ENCODE data around the gene CD226. TPM values are rescaled to one million over a fixed set of nuclear protein-coding genes. Genes with fewer than 3 reads are reported as not detected.
"Not testable (repeated sequence)": the region's sequence is repeated elsewhere in the genome, so short reads cannot be mapped to it uniquely, and the experiment has no call there.

The CD226 gene
- total RNA-seq, 1 donor from 2014 or later: 0.25 TPM

DNA sequence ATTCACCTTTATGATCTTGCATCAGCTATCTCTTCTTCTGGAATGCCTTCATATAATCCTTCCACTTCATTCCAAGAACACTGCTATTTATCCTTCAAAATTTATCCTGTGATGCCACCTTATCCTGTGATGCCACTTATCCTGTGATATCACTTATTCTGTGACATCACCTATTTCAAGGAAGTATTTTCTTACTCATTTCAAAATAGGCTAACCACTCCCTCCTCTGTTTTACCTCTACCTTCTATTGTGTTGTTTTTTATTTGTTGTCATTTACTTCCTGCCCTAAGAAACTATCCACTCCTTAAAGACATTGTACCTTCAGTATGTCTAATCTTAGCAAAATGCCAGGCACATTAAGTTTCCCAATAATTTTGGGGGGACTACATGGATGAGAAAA is 38.8 kb downstream of the CD226 start:
- DNase-seq (ENCODE audit: low read depth): no peak

DNA sequence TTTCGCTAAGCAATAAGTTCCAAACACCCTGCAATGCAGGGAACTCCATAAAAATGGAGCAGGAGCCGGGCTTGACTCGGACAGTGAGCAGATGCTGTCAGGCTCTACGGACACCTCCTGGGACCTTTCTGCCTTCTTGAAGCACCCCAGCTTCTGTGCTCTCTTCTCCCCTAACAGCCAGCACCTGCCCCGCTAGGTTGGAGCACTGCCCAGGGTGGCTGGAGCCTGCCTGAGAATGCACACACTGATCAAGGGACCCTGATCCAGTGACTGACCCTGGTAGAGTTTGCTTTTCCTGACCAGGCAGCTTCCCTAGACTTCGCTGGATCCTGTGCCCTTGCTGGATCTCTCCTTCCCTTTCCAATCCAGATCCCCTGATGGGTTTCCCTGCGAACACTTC is 40.9 kb downstream of the CD226 start:
- no peak for DNase-seq (ENCODE audit: low read depth)

DNA sequence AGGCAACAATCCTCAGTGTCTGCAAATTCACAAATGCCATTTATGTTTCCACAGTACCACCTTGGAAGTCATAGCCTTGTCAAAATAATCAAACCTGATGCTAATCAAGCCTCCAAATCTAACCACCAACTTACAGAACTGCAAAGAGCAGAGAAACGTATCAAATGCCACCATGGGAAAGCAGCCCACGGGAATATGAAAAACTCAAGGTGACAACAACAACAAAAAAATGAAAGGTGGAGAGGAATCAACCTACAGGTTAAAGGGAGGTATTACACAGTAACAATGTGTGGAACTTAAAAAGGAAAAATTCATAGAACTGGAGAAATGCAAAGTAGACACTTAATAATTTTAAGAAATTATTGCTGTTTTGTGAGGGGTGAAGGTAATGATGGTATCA is 46.7 kb downstream of the CD226 start:
- DNase-seq (ENCODE audit: low read depth): no peak

DNA sequence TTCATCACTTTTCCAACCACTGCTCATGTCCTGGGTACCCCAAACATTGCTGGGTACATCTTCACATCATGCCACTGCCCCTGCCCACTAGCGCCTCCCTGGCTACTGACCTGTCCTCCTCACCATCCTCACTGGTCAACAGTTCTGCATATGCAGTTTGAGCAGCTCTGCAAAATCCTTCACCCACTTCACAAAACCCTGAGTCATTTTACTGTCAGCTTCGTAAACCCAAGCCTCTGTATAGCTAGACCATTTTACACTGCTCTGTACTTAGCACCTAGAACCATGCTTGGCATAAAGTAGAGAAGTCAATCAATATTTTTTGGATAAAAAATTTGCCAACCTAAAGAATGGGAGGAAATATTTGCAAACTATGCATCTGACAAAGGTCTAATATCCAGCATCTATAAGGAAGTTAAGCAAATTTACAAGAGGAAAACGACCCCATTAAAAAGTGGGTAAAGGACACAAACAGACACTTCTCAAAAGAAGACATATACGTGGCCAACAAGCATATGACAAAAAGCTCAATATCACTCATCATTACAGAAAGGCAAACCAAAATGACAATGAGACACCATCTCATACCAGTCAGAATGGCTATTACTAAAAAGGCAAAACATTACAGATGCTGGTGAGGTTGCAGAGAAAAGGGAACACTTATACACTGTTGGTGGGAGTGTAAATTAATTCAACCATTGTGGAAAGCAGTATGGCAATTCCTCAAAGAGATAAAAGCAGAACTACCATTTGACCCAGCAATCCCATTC is 48.3 kb downstream of the CD226 start:
- not testable (repeated sequence) for DNase-seq (ENCODE audit: low read depth)

DNA sequence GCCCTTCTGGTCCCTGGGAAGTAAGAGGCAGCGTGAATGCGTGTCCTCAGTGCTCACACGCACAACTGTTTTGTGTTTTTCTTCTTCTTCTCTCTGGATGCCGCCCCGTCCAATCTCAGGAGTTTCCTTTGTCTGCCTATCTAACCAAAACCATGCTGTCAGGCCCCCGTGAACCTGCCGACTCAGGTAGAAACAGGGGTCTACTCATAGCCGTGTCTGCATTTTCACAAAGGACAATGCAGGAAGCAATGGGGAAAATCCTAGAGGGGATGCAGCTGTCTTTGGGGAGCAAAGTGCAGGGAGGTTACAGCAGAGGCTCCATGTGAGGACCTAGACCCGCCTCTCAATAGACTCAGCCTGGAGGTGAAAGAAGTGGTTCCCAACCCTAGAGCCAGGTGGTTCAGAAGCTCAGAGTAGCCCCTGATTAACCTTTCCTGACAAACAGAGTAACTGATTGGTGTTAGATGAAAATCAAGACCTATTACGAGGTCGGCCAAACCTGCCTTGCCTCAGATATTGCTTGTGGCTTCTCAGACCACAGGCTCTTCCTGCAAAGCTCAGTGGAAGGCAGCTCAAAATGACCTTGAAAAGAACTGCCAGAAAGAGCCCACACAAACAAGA is 49.3 kb downstream of the CD226 start:
- DNase-seq (ENCODE audit: low read depth): no peak

DNA sequence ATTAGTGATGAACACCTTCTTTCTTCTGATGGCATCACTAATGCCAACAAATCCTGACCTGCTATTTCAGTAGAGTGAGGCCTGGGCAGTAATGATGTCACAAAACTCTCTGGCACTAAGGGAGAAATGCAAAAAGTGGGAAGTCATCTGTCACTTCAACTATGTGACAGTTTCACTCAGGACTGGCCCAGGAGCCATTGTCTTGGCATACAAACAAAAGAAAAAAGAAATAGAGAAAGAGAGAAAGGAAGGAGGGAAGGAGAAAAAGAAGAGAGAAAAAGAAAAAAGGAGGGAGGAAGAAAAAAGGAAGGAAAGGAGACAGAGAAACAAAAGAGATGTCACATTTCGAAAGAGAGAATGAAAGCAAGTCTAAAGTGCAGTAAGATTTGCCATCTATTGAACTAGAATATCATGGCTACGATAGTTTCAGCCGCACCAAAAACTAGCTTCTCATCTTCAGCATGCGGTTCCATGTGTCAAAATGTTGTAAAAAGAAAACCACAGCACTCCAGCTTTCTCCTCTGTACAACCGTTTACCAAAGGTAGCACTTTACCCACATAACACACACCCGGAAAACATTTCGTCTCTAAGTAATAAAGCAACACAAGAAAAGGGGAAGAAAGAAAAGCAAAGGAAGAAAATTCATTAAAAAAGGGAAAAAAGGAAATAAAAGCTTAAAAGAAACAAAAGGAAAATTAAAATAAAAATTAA is 50.1 kb downstream of the CD226 start:
- DNase-seq (ENCODE audit: low read depth): no peak

DNA sequence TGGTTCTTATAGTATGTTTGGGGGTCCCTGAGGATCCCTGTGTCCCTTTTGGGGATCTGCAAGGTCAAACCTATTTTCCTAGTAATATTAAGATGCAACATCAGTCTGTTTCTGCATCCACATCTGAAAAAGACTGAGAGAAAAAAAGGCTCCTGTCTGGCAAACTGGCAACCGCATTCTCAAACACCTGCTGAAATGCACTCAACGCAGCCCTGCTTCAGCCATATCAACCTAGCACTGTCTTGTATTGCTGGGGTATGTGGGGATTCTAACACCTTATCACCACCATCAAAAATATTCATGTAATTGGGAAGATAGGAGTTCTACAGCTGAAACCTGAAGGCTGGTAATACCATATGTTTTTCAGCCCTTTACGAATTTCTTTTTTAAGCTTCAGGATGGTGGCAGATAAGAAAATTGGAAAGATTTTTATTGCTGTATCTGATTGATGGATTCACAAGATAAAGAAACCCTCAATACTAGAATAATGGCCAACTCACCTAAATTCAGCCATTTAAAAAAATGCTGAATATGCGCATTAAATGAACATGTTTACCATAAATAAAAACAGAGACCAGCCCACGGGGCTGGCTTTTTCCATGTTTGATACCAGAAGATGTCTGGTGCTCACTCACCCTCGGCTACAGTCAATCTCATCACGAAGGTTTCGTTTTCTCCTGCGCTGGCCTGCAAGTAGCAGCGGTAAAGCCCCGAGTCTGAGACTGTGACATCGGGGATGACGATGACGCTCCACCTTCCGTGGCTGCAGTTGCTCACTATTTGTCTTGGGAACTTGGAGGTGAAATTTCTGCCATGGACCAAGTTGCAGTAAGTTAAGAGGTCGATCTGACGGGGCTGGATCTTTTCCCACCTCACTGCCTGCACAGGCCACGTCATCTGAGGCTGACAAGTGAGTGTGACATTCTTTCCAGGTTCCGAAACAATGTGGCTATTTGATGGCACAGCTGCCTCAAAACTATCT is 52.3 kb downstream of the CD226 start:
- no peak for DNase-seq (ENCODE audit: low read depth)

DNA sequence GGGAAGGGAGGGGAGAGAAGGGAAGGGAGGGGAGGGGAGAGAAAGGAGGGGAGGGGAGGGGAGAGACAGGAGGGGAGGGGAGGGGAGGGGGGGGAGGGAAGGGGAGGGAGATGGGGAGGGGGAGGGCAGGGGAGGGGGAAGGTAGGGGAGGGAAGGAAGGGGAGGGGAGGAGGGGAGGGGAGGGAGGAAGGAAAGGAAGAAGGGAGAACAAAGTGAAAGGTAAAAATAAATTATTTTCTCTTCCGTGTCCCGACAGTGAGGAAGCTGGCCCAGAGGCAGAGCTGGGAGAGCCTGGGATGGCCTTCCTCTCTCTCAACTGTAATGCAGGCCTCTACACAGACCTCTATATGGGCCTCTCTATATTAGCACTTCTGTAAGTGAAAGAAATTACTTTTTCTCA is 53.2 kb downstream of the CD226 start:
- DNase-seq (ENCODE audit: low read depth): no peak

DNA sequence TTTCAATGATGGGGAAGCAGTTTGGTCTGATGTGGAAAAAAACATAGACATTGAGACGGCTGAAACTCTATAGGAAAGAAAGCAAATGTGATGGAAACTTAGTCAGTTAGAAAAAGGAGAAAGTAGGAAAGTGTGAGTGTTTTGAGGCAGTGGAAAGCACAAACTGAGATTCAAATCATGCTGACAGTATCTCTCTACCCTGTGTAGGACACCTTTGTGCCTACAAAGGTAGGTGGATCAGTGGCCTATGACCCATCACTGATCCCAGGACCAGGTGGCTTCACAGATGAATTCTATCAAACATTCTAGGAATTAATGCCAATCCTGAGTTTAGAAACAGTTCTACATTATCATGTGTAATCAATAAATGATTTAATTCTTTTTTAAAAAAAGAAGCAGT is 57.1 kb downstream of the CD226 start:
- DNase-seq (ENCODE audit: low read depth): no peak

DNA sequence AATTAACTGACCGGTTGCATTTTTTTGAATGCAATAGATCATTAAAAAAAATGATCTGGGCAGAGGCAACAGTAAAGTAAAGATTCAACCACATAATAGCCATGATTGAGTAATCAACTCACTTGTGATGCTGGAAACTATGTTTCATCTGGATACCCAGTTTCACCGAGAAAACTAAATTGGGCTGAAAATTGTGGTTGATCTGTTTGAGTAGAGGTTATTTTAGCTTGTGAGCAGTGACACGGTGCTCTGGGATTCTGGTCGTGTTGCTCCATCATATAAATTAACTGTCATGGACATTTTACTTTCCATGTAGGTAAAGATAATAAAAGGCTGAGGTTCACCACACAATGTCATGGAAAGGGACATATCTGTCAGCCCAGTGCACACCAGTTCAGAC is 58.7 kb downstream of the CD226 start:
- DNase-seq (ENCODE audit: low read depth): no peak

DNA sequence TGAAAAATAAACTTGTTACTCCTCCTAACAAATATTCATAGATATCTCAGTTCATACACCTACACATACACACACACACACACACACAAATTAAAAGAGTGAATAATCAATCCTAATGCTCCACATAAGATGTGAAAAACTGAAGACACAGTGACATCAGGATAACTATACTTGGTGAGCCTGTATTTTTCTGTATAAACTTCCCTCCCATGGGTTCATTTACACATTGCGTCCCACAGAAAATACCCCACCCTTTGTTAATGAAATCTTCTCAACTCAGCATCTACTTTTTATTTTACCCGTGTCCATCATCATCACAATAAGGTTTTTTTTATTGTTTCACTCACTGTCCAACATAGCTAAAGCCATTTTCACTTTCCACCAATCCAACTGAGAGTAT is 60.4 kb downstream of the CD226 start:
- DNase-seq (ENCODE audit: low read depth): no peak

DNA sequence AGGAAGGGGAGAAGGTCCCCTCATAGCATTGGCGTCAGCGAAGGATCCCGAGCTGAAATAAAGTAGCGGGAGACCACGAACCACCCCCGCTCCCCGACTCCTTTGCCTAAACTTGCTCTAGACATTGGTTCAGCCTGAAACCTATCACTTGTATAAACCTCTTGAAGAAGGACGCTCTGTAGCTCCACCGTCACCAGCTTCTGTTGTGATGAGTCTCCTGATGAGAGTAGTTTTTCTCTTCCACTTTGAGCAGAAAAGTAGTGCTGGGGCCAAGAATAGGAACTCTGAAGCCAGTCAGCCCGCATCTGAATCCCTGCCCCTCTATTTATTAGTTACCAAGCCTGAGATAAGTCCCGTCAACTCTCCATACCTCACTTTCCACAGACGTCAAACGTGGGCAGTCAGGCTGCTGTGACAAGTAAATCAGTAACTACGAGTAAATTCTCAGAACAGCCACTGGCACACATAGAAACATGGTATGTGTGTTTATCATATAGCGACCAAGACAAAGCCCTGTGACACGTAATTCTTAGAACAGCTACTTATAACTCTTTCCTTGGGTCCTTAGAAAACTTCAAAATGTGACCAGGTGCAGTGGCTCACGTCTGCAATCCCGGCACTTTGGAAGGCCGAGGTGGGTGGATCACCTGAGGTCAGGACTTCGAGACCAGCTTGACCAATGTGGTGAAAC is 61.7 kb downstream of the CD226 start:
- no peak for DNase-seq (ENCODE audit: low read depth)

DNA sequence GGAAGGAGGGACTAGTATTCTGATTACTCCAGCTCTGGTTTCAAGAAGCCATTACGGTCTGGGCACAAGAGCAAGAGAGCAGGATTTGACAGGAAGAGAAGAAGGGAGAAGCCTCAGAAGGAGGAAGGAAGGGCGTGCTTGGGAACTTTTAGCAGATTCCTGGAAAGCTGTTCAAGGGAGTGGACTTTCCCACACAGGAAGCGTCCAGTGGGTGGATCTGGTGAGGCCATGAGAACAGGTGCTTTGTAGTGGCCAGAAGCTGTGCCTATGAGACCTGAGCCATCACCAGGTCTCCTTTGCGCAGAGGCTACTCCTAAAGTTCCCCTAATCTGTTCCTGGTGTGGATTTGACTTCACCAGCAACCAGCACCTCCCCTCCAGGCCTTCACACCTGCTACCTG is 62.3 kb downstream of the CD226 start:
- DNase-seq (ENCODE audit: low read depth): no peak

DNA sequence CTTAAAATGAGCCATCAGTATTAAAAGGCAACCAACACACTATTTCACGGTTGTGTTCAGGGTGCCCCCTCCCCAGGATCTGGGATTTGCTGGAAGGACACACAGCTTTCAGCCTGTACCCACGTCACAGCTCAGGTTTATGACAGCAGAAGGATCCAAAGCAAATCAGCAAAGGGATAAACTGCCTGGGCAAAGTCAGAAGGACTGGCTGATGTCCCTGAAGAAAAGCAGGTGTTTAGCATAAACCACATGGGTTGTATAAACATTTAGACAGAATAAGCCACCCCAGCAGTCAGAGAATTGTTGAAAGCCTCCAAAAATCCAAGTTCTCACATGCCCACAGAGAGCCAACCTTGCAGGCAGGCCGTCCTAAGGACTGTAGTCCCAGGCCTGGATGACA is 63.9 kb downstream of the CD226 start:
- no peak for DNase-seq (ENCODE audit: low read depth)

DNA sequence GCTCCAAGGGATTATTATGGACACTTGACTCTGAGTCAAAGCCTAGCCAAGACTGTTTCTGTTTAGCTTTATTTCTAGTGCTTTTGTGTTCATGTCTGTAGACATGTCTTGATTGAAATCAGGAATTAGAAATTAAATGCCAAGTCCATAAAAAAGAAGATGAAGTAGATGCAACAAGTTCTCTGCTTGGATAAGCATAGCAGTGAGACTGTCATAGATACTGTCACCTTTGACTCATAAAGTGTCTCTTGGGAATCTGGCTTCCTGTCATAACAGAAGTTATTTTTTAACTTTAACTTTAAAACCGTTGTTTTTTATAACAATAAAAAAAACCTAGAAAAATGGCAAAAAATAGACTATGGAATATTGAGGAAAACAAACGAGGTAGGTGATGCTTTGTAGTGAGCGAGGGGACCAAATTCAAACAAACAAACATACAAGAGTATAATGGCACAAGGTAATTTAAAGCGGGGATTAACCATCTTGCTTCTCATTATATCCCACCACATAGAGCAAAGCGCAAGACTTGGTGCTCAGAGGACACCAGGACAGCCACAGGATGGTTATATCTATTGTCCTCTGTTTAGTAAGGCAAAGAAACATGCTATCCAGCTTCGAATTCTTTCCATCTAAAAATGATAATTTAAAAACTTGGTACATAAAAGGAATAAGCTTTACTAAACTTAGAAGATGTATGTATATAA is 64.6 kb downstream of the CD226 start:
- DNase-seq (ENCODE audit: low read depth): no peak

DNA sequence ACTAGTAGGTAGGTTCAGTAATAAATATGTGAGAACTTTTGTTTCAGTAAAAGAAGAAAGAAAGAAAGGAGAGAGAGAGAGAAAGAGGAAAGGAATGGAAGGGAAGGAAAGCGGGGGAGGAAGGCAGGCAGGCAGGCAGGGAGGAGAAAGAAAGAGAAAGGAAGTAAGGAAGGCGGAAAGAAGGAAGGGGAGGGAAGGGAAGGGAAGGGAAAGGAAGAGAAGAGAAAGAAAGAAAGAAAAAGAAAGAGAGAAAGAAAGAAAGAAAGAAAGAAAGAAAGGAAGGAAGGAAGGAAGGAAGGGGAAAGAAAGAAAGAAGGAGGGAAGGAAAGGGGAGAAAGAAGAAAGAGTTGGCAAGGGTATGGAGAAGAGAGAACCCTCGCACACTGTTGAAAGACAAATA is 67.6 kb downstream of the CD226 start:
- DNase-seq (ENCODE audit: low read depth): no peak

DNA sequence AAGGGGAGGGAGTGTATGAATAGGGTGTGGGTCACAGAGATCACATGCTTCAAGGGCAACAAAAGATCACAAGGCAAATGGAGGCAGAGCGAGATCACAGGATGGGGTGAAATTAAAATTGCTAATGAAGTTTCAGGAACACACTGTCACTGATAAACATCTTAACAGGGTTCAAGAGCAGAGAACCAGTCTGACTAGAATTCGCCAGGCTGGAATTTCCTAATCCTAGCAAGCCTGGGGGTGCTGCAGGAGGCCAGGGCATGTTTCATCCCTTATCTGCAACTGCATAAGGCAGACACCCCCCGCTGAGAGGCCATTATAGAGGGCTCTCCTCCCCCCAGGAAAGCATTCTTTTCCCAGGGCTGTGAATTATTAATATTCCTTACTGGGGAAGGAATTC is 68.6 kb downstream of the CD226 start:
- DNase-seq (ENCODE audit: low read depth): not testable (repeated sequence)

DNA sequence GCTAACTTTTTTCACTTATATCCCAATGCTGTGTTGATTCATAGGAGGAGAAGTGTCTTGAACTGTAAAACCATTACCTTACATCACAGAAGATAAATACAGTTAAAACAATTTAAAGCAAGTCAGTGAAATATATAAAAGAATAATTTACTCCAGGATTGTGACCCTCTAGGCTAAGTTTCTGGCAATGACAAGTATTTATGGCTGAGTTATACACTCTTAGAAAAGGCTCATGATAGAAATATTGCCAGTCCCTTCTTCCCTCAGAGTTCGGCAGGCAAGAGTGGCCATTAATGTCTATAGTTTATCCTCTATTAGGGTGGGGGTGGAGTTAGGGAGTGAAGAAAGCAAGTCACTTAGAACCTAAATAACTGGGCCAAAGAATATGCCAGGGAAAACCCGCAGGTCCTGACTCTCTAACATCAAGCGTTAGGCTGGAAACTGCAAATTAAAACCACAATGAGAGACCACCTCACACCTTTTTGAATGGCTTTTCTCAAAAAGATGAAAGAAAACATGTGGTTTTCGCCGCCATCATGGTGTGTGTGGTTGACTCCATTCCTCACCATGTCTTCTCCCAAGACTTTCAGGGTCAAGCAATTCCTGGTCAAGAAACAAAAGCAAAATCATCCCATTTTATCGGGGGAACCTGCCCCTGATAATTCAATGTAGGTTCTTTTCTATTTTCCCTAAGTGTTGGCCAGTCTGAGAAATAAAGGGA is 69.3 kb downstream of the CD226 start:
- DNase-seq (ENCODE audit: low read depth): no peak

DNA sequence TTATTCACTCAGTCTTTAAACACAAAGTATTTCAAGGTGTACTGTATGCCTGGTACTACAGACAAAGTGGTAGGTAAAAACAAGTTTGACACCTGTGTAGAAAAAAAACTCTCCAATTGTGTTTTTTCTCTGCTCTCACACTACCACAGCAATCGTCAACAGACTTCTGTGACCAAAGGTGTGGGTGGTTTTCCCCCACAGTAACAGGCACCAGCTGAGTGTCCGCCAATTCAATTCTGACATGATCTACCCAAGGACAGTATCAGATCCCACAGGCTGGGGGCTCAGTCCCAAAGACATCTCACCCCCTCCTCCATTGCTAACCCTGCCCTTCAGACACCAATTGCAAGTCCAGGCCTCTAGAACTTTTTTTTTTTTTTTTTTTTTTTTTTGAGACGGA is 71.2 kb downstream of the CD226 start:
- no peak for DNase-seq (ENCODE audit: low read depth)

DNA sequence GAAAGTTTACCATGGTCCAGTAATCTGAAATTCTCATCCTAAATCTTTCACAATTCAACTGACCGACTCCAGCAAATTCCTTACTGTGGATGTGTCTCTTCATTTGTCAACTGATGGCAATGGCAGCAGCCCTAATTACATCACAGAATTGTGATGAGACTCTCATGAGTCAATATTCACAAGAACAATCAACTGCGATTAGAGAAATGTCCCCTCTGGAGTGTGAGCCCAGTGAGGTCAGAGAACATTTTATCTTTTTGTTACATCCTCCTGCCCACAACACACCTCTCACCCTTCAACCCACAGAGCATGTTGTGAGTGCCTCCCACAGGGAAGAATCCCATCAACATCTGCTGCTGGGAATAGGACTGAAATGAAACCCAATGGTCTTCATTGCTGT is 73.6 kb downstream of the CD226 start:
- peak; percentile 36 for DNase-seq (ENCODE audit: low read depth)
